Stimulated activated CD4-positive, alpha-beta T cell treated with anti-CD3 and anti-CD28 coated beads, Interleukin-1b, Interleukin-23, amount 100 ng/mL, for 4 hours (primary cell): ENCODE measurements around the gene LMNA.
"Not testable (repeated sequence)": the region's sequence is repeated elsewhere in the genome, so short reads cannot be mapped to it uniquely, and the experiment has no call there.

Experiments used
- DNase-seq, 2 donors: peaks; one replicate each; pipeline ENCODE4 v3.0.0-alpha.2; 2020; ENCODE audit warnings: low read depth in 2 of 2

Gene LMNA

DNA sequence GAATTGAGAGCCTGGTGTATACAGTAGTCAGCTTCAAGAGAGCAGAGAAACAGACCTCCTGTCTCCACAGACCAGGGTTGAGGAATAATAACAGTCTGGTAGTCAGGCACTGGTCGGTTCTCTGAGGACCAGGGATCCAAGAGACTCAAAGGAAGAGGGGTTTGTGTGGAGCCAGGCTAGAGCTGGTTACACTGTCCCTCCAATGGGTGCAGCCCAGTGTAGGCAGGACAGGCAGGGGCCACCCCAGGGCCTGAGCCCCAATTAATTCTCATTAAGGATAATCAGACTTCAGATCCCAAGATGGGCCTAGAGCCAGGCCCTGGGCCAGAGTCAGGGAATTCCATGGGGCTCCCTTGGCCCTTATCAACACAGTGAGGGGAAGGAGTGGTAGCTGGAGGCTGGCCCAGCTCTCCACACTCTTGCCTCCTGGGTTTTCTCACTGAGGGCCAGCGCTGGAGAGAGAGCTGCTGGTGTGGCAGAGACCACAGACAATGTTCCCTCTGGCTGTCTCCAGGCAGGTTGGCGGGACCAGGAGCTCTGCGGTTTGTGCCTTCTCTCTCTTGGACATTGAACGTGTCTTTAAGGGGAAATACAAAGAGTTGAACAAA, 48.0 kb downstream of the LMNA start:
- no peak for DNase-seq

DNA sequence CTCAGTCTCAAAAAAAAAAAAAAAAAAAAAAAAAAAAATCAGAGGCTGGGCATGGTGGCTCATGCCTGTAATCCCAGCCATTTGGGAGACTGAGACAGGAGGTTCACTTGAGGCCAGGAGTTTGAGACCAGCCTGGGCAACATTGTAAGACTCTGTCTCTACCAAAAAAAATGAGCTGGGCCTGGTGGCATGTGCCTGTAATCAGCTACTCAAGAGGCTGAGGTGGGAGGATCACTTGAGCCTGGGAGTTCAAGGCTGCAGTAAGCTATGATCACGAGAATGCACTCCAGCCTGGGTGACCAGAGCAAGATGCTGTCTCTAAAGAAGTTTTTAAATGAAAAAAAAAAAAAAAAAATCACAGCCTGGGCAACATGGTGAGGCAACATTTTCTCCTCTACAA, 49.2 kb downstream of the LMNA start:
- DNase-seq = no peak

DNA sequence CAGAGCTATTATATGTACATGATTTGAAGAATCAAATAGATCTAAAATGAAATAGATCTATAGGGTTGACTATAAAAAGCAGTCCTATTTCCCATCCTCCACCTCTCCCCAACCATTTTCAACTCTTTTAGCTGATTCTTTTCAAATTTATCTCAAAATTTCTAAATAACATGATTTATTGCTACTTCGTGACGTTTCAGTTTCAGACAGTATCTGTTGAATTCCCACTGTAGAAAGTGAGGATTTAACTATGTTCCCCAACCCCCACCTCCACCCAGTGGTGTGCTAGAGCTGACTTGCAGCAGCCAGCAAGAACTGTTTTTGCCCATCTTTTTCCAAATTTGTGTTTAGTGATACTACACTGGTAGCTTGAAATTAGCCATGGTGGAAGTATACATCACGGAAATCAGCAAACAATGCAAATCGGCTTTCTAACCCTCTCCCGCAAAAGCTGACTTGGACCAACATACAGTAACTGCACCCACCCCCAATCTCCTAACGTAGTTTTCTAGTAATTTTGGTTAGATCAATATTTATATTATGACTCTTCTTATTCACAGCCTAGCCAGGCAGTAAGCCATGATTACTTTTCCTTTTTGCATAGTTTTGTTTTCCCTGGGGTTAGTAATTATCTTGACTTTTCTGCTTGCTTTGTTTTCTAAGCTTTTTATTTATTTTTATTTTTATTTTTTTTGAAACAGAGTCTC, 49.8 kb downstream of the LMNA start:
- DNase-seq = no peak

DNA sequence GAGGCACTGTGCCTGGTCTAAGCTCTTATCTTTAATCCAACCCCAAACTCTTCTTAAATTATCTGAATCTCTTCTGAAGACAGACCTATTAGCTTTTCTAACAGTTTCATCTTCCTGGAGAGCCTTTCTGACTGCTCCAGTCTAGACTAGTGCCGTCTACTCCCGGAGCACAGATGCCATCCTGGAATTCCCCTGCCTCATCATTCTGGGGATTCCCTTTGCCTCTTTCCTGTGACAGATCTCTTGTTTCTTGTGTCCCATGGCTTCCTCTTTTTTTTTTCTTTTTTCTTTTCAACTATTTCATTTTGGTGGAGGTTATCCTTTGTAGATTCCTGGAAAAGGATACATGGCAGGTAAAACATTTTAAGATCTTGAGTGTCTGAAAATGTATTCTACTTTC, 50.6 kb downstream of the LMNA start:
- no peak for DNase-seq

DNA sequence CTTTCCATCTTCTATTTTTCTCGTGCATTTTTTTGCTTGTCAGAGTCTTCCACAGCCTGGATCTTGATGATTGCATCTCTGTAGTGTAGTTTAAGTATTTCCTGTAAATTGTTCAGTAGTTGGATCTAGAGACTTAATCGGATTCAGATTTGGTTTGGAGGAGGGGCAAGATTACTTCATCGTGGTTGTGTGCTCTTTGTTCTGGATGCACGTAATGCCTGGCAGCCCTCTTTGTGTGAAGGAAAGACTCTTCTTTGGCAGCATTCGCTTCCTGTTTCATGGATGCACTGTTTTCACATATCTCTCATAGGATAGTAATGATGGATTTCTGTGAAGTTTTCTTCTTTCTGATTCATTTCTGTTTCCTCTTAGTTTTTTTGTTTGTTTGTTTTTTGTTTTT, 53.0 kb downstream of the LMNA start:
- no peak for DNase-seq

DNA sequence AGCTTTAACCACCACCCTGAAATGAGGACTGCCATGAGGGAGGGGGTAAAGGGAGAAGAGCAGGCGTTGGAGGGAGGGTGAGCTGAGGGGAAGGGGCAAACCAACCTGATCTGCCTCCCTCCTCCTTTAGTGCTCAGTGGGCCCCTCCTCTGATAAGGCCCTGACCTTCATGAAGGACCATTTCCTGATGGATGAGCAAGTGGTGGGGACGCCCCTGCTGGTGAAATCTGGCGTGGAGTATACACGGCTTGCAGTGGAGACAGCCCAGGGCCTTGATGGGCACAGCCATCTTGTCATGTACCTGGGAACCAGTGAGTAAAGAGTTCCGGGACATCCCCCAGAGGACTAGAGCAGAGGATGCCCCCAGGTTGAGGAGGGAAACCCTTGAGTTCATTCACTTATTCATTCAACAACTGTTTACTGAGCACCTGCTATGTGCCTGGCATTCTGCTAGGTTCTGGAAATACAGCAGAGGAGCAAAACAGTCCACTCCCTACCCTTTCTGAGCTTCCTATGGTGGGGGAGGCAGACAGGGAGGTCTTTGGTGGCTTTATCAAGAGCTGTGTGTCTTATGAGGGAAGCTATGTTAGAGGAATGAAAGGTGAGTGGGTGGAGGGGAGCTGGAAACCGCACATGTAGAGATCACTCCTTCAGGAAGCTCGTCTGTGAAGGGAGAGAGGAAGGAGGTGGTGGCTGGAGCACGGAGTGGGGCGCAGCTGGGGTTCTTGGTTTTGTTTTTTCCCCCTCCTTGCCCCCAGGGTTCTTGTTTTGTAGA, 58.4 kb downstream of the LMNA start:
- no peak for DNase-seq

DNA sequence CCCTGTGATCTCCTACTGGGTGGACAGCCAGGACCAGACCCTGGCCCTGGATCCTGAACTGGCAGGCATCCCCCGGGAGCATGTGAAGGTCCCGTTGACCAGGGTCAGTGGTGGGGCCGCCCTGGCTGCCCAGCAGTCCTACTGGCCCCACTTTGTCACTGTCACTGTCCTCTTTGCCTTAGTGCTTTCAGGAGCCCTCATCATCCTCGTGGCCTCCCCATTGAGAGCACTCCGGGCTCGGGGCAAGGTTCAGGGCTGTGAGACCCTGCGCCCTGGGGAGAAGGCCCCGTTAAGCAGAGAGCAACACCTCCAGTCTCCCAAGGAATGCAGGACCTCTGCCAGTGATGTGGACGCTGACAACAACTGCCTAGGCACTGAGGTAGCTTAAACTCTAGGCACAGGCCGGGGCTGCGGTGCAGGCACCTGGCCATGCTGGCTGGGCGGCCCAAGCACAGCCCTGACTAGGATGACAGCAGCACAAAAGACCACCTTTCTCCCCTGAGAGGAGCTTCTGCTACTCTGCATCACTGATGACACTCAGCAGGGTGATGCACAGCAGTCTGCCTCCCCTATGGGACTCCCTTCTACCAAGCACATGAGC, 62.2 kb downstream of the LMNA start:
- DNase-seq = no peak

DNA sequence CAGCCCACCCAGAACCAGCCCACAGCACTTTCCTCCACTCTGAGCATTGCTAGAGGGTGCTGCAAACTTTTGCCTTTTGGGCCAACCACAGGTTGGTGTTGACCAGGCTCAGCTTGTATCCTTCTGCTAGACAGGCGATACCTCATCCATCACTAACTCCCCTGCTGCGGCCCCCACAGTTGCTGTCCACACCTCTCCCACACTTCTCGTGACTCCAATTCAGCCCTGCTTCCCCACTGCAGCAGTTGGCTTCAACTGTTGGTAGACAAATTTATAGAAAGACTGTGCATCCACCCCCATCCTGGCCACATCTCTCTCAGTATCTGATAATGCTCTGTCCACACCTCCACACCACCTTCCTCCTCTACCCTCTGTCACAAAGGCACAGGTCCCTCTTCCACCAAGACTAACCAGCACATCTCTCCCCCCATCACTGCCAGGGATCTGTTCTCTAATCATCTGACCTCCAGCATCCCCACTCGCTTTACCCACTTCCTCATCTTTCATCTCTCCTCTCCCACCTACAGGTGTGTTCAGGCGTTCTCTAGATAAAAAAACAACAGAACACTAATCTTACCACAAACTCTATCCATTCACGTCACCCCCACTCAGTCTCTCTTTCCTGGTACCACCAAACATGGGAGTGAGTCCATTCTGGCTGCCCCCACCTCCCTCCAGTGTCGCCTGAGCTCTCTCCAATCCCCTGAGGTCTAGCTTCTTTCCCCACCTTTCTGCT, 63.6 kb downstream of the LMNA start:
- no peak for DNase-seq

DNA sequence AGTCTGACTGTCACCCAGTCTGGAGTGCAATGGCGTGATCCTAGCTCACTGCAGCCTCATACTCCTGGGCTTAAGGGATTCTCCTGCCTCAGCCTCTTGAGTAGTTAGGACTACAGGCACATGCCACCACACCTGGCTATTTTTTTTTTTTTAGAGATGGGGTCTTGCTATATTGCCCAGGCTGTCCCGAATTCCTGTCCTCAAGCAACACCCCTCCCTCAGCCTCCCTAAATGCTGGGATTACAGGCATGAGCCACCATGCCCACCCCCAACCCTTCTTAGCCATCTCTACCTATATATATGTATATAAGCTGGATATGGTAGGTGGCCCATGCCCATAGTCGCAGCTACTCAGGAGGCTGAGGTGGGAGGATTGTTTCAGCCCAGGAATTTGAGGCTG, 66.0 kb downstream of the LMNA start:
- no peak for DNase-seq

DNA sequence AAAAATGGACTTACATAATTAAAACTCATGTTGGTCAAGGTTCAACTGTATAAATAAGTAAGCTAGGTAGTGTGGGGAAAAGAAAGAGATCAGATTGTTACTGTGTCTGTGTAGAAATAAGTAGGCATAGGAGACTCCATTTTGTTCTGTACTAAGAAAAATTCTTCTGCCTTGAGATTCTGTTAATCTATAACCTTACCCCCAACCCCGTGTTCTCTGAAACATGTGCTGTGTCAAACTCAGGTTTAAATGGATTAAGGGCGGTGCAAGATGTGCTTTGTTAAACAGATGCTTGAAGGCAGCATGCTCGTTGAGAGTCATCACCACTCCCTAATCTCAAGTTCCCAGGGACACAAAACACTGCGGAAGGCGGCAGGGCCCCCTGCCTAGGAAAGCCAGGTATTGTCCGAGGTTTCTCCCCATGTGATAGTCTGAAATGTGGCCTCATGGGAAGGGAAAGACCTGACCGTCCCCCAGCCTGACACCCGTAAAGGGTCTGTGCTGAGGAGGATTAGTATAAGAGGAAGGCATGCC, 66.9 kb downstream of the LMNA start:
- not testable (repeated sequence) for DNase-seq

DNA sequence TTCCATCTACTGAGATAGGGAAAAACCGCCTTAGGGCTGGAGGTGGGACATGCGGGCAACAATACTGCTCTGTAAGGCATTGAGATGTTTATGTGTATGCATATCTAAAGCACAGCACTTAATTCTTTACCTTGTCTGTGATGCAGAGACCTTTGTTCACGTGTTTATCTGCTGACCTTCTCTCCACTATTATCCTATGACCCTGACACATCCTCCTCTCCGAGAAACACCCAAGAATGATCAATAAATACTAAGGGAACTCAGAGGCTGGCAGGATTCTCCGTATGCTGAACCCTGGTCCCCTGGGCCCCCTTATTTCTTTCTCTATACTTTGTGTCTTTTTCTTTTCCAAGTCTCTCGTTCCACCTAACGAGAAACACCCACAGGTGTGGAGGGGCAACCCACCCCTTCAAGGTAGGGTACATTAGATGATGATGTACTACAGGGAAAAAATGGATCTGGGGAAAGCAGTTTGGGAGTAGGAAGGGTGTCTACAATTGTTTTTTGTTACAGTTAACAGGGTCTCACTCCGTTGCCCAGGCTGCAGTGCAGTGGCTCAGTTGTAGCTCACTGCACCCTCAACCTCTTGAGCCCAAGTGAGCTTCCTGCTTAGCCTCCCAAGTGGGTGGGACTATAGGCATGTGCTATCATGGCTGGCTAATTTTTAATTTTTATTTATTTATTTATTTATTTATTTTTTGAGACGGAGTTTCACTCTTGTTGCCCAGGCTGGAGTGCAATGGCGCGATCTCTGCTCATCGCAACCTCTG, 67.7 kb downstream of the LMNA start:
- not testable (repeated sequence) for DNase-seq

DNA sequence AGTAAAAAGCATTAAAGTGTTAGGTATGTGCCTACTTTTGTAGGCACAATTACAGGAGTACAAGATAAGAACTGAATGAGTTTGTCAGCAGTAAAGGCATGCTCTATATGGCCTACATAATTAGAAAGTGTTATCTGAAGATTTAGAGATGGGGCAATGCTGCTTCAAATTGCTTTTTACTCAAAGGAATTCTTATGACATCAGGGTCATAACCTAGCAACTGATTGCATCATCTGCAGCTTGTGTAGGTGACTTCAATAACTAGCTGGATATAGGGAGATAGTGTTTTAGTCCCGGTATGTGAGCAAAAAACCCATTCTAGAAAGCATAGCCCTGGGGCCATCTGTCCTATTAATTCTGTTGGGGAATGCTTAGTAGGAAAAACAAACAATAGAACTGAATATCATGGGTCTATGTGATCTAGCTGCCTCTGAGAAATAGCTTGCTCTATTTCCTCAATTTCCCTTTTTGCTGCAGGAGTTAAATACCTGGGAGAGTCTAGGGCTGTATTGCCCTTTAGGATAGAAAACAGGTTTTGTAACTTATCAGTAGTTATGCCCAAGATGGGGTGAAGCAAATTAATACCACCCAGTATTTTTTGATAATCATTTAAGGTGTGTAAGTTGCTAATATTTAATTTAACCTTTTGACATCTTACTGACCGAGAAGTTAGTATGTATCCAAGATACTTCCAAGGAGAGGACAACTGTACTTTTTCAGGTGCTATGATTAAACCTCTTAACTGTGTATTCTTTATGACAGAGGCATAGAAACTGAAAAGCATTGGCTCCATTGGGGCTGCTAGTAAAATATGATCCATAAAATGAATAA, 72.1 kb downstream of the LMNA start:
- DNase-seq = not testable (repeated sequence)
